Activated naive CD4-positive, alpha-beta T cell treated with Interleukin-2 at 50 U/mL for 16 hours (primary cell): ENCODE results near the gene CTDSPL.

ENCODE experiments used
- DNase-seq: peaks from one replicate; pipeline ENCODE4 v3.0.0-alpha.2; 2020

The CTDSPL gene

DNA sequence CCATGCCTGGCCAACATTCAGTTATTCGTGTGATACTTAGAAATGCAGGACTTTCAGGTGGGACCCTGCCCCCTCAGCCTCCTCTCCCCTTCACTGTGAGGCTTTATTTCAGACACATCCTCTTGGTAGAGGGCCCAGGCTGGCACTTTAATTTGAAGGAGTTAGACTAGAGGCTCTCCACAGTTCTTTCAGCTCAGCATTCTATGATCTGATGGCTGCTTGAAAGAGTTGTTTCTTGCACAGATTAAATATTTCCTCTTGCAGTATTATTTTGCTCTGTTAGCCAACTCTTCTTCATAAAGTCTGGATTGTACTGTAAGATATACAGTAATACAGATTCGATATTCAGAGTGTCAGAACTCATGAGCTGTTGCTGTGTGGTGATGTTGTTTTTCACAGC lies 35.1 kb downstream of the CTDSPL start:
- no peak for DNase-seq

DNA sequence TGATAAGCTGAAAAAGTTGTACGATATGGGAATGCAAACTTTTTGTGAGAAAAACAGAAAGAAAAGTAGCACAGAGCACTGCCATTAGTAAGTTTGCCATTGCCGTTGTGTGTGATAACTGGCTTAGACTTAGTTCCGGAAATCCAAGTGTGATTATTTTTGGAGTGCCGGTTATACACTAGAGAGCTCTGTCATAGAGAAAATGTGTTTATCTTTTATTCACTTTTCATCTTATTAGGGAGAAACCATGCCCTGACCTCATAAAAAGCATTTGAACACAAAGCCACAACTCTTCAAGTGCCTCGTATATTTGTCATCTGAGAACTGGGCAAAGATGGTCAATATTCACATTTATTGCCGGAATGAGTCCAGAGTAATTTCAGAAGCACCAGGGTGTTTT lies 36.1 kb downstream of the CTDSPL start:
- DNase-seq = no peak

DNA sequence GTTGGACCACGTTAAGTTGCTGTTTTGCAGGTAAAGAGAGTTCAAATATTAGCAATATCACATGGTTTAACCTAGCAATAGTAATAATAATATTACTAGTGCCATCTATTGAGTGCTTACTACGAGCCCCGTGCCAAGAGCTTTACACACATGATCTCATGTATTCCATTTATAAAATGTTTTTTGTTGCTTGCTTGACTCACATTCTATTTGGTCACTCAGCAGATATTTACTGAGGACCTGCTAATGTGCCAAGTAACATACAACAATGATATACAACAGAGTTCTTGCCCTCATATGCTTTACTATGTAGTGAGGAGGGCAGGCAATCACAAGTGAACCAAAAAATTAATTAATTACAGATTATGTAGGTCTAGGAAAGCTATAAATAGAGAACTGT lies 36.7 kb downstream of the CTDSPL start:
- no peak for DNase-seq

DNA sequence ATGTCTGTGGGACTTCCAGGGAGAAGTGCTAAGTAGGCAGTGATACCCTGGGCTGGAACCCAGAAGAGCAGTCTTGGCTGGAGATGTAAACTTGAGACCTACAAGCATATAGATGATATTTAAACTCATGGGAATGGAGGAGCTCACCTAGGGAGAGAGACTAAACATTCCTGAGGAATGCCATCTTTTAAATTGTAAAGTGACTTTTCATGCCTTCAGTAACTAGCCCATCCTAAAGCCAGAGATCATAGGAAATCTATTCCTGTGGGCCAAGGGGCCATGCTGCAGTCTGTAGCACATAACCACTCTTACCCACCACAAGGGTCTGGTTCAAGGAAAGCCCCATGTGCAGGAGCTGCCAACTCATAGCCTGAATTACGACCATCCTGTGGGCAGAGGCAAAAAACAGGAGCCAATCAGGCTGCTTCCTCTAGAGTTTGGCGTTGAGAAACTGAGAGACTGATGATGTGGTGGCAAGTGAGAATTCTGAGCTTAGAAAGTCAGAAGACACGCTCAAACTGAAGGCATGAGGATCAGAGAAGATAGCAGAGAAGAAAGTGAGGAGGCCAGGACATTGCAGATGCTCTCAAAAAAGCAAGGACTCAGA lies 37.5 kb downstream of the CTDSPL start:
- DNase-seq = no peak

DNA sequence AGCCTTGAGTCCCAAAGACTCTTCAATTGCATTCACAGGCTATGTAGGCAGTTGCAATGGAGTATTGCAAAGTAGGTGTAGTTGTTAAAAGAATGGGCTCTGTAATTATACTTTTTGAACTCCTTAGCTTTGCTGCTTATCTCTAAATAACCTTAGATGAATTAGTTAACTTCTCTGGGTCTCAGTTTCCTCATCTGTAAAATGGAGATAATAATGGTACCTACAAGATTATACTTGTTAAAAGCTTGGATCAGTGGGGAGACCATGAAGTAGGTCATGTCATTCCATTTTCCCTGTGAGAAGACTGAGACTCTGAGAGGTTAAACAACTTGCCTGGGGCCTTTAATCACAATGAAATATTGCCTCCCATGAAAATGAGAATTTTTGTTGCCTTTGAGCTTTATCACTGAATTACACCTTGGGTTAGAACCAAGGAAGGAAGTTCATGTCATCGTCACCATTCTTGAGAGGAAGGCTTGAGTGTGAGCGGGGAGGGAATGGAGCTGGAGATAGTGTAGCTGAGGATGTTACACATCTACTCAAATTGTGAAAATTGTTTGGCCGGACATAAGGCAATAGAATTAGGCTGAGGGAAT lies 38.1 kb downstream of the CTDSPL start:
- no peak for DNase-seq

DNA sequence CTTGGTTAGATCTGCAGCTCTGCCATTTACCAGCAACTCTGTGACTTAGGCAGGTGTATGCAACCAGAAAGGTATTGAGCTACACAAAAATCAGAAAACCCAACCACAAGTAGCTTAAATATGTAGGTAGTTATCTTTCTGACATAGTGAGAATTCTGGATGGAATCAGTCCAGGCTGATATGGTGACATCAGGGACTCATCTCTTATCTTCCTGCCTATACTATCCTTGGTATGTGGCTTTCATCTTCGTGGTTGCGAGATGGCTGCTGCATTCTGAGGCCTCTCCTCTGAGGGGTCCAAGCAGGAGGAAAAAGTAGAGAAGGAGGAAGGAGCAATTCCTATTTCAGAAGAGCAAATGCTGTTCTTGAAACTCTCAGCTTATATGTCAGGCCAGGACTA lies 40.0 kb downstream of the CTDSPL start:
- DNase-seq = no peak

DNA sequence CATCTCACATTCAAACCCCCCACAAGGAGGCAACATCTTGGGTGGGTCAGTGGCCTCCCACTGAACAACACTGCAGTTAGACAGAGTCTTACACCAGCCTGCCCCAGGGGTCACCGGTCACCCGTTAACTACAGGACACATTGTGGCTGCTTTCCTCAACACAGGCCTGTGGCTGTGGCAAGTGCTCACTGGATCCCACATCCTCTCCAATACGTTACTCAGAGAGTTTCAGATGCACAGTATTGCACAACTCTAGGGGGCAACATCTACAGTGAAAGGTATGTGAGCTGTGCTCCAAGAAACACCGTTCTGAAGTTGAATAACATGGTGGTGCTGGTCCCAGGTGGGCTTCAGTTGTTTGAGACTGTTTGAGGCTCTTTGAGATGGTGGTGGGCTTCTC lies 41.0 kb downstream of the CTDSPL start:
- no peak for DNase-seq

DNA sequence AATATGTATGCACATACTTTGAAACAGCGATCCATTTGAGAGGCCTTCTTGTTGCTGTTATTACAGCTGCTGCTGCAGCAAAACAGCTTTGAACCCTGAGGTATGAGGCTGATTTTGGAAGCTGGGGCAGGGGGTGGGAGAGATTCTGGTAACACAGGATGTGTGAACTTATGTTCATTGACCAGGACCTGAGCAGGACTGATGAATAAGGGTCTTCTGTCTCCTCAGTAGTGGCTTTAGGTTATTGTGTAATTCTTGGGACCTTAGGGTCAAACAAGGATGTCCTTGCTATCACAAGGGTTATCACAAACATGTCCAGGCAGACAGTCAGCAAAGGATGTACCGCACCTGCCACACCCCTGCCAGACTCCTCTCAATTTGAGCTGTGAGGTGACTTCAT lies 41.6 kb downstream of the CTDSPL start:
- no peak for DNase-seq

DNA sequence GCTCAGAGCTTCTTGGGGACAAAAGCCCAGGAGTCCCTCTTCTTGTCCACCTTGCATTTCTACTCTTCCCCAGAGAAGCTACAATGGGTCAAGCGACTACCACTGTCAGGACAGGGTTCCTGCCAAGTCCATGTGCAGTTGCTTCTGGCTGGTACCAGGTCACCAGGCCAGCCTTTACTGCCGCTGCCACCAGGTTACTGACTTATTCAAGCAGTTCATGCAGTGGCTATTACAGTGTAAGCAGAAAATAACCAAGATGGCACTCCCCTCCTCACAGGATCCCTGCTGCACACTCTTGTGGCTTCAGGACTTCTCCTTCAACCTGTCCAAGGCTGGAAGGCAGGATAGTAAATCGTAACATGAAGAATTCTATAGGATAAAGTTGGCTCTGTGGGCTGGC lies 42.1 kb downstream of the CTDSPL start:
- DNase-seq = no peak

DNA sequence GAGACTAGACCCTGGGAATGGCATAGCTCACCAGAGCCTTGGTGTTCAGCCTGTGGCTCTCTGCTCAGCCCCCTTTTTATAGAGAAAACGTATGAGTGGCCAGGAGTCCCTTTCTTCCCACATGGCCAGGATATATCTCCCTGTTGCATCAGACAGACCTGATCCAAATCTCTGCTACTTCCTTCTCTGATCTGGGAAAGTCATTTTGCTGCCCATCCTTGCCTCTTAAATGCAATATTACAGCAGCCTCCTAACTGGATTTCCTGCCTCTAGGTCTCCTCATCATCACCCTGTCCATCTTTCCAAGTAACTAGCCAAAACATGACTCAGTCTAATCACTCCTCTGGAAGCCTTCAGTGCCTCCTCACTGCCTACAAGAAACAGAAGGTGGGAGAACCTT lies 42.9 kb downstream of the CTDSPL start:
- no peak for DNase-seq

DNA sequence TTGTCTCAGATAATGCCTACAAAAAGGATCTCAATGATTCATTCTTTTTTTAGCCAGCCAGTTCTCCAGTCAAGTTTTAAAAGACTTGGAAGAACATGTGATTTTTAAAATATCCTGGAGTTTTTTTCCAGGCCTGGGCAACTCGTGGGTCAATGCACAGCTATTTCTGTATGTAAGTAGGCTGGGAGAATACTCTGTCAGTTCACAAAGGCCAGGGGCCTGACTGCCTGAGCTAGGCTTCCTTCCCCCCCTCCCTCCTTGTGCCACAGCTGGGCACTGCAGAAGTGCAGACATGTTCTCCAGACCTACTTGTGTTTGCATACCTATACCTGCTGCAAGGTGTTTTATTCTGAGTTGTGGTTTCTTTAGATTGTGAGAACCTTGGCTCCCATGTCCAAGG lies 43.7 kb downstream of the CTDSPL start:
- DNase-seq = no peak

DNA sequence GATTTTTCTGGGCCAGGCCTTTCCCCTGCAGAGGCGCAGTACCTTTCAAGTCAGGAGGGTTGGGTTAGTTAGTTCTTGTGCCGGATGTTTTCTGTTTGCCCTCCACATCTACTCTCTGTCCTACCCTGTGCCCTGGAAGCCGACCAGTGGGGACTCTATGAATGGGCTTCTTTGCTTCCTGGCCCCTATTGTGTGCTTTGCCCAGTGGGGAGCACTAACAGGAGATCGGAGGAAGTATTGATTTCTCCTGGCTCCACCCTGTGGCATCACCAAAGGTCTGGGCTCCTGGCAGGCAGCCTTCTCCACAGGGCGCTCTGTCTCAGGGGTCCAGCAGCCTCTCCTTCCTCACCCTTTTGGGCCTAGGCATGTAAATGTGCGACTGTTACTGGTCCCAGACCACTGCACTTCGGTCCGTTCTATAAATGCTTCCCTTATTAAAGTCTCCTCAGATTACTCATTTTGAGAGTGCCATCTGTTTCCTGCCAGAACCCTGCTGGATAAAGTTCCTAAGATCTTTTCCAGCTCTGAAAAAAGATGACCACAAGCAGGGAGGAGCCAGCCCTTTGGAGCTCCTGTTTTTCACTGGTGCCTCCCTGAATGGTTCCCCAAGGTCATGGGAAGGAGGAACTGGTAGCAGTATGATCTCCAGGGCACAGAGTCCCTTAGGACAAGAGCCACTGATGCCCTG lies 44.5 kb downstream of the CTDSPL start:
- DNase-seq = no peak

DNA sequence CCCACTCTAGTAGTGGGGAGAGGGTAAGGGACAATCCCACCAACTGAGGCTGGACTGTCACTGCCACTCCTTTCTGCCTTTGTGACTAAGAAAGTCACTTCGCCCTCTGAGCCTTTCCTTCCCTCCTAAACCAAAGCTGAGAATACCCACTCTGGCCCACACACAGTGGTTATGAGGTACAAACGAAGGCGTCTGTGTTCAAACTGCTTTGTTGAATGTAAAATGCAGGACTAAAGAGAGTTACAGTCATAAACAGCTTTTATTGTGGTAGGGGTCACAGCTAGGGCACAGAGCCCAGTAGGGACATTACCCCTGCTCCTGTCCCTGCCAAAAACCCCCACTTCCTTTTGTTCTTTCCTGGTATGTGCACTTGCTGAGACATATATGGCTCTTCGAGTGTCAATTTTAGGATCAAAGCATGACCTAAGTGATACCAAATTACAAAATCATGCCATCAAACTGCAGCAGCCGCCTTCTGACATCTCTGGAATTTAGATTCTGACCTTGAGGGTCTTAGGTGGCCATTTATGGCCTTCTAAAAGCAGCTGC lies 45.1 kb downstream of the CTDSPL start:
- DNase-seq = no peak

DNA sequence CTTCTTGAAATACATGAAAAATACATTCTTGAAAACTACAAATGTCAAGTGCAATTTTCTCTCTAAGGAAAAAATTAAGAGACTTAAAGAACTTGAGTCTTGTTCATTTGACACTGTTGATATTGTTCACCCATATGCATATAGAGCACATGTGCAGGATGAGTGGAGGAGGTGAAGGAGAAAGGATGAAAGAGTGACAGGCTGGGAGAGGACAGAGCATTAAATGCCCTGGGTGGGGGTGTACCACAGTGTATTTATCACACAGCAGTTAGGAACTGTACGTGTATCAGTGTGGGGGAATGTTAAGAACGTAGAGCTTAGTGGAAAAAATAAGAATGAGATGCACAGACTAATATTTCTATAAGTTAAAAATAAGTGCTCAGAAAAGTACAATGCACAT lies 45.7 kb downstream of the CTDSPL start:
- DNase-seq = no peak

DNA sequence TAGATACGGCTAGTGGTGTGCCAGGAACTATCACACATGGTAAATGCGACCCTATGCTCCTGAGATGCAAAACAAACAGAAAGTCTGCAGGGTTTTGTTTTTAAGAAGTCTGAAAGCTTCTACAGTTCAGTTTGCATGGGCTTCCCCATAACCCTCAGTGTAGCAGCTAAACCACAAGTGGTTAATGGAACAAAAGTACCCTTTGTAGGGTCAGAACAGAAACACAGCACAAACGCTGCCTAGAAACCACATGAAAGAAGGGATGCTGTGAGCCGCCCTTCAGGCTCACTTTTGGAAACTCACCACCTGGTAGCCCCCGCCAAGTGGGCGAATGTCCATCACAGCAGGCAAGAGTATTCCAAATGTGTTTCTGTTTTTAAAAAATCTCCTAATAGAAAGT lies 46.2 kb downstream of the CTDSPL start:
- DNase-seq = no peak

DNA sequence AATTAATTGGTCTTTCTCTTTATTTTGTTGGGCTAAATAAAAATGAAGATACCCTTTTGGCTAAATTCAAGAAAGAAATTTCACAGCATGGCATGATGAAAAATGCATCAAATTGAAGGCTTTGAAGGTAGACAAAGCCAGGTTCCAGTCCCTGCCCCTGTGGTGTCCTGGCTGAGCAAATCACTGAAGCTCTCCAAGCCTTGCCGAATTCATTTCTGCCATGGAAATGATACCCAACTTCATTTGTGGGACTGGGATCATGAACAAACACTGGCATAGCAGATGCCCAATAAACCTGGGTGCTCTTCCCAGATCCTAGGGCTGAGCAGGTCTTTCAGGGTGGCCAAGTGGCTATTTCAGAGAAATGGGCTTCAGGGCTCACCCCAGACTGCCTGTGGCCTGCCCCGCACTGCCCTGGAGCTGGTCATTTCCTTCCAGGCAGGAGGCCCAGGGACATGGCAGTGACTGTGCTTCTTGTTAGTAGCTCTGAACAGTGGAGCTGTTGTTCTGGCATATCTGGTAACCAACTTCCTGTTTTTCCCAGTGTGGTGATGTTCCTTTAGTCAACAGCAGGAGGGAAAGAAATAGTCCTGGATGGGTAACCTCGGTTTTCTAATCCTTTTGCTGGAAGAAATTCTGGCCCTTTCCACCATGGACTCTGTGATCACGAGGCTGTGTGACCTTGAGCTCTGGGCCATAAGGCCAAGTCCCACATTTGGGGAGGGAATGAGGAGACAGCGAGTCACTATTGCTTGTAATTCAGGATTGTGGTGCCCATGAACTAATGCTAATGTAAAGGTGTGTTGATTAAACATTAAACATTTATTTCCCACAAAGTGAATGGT lies 47.6 kb downstream of the CTDSPL start:
- DNase-seq = no peak

DNA sequence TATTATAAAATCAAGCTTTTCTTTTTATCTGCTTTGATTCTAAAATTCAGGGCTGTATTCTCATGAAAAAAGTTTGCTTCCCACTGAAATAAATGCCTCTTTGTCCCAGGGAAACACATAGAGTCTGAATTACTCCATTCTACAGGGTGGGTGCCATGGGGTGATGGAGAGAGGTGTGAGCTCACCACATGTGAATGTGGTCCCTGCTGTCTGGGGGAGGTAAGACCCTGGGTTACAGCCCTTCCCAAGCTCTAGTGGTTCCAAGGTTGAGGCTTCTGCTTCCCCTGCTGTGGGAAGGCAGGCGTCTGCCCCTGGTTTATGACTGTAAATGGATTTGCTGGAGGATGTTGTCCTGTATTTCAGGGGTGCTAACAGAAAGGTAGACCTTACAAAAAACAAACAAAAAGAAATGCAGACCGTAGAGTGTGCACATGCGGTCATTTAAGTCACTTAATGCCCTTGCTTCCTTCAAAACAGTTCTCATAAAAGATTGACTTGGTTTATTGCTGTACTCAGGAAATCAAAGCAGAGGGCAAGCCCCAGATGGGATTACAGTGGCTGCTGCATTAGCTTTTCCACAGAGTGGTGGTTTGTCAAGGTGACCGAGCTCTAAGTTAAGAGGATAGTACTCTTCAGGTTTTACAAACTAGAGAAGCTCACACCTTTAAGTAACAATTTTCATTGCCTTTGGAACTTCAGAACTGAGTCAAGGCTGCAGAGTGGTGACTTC lies 49.2 kb downstream of the CTDSPL start:
- no peak for DNase-seq

DNA sequence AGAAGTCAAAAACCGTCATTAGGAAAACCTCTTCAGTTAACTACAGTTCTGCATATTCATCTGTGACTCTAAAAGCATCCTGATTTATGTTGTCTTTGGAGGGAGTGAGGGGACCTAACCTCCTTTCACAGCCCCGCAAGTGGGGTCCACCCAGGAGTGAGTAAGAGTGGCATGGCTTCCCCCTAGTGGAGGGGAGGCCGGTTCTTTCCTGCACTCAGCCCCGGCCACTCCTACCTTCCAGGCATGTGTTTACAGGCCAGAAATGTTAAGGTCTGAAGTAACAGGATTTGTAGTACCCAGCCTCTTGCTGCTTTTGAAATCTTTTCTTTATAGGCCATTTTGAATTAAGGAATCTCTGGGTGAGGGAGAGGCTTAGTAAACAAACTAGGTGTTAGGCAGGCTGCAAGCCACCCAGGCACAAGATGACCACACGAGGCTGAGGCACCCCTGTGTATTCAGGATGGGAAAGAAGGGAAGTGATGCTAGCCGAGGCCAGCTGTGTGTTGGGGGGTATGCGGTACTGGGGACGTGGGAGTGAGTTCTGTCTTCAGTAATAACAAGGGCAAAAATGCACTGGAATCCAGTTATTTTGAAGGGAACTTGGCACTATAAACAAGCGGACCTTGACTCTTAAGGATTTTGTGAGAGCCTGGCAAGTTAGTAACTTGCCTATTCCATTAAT lies 50.5 kb downstream of the CTDSPL start:
- no peak for DNase-seq

DNA sequence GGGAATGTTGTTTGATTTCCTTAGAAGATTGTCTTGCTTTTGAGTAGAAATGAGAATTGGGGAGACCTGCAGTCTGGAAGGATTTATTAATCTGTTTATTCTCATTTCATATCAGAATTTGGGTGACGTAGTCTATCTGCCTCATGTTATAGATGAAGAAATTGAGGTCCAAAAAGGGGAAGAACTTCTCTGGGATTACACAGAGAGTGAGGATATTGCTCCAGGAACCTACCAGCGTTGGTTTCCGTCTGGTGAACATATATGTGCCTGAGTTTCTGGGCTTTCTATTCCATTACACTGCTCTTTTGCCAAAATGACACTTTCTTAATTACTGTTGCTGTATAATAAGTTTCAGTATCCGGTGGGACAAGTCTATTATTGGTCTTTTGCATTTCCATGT lies 51.8 kb downstream of the CTDSPL start:
- no peak for DNase-seq

DNA sequence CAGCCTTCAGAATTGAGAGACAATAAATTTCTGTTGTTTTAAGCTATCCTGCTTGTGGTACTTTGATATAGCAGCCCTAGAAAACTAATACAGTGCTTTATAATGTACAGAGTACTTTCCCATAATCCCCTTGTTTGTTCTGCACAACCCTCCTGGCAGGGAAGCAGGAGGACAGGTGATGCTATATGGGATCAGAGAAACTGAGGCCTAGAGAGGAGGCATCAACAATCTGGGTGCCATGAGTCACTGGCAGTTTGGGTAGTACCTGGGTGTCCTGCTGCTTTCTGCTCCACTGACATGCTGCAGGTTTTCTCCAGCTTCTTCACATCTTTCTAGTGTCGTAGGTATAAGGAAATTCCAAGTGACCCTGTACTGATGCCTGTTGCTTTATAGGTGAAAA lies 55.0 kb downstream of the CTDSPL start:
- no peak for DNase-seq

DNA sequence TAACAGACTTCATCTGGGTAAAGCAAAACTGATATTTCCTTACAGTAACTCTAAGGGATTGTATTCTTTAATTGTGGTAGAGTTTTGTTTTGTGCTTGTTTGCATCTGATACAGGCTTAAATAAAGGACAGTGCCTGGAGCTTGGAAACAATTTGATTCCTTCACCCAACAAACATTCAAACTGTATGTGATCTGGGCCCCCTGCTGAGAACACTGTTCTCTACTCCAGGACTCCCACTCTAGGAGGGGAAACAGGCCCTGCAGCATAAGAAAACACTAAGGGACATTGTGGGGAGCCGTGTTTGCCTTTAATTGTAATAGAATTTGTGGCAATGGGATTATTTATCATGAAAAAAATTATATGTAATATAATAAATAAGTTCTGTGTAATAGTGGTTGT lies 56.9 kb downstream of the CTDSPL start:
- DNase-seq = no peak

DNA sequence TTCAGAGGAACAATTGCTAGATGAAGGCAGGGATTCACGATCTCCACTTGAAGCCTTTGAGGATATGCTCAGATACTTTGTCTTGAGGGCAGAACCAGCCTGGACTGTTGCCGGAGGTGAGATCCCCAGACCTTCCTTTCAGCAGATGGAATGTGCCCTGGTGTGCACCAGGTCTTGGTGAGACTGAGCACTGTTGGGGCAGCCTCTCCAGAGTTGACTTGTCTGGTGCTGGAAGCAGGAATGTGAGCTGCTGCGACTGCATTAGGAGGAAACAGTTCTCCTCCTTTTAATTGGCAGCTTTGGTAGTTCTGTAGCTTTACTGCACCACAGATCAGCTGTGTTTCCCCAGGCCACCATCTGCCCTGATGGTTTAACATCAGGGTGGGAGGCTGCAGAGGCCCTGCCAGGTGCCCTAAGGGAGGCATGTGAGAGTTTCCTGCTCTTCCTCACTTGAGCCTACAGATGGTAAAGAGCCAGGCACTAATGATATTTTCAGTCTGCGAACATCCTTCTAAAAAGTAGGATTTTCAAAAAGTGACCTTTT lies 58.5 kb downstream of the CTDSPL start:
- no peak for DNase-seq
